ENCODE data around the gene IL22. TPM values are rescaled to one million over a fixed set of nuclear protein-coding genes. Genes with fewer than 3 reads are reported as not detected.
A peak's percentile ranks its signal among the peaks of the same experiment; 100 is the strongest.

IL22 gene
- total and polyA plus RNA-seq, 9 of the 15 experiments (the other 6 are each of a cell fraction or from before 2014, with no cell fraction given): not detected

DNA sequence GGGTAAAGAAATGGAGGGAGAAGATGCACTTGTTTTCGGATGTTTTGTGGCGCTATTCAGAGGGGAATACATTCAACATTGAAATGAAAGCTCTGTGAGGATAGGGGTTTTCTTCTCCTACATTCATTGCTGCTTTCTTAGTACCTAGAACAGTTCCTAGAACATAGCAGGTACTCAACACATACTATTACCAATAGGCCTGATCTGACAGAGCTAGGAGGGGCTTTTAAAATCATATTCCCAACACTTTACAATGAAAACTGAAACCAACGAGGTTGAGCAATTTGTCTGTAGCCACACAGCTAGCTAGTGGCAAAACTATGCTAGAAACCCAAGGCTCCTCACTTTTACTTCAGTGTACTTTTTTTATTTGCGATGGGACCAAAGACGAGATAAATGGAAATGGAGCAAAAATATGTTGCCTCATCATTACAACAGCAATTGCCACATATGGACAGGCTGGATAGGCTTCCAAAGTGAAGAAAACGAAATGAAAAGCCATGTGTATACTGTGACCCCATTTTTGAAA, 23.1 kb upstream of the IL22 start:
- Histone ChIP-seq H3K4me2 (ENCODE audit: insufficient read depth, low read length) (no peak overlapping the region), H3K27ac (ENCODE audit: extremely low read depth, low read depth, low read length) (no peak overlapping the region), H3K36me3 (ENCODE audit: control insufficient read depth, insufficient read depth, low read length) (no peaks in the 10 kb centered on the region), H3K9me1 (ENCODE audit: control insufficient read depth, insufficient read depth, low read length) (no peaks in the 10 kb centered on the region), H3K79me2 (ENCODE audit: control insufficient read depth, insufficient read depth, low read length) (no peaks in the 10 kb centered on the region), H3K4me1 (replicated peaks in 1 of 2; ENCODE audit: control insufficient read depth in 2 of 2, insufficient read depth in 2 of 2, low read length in 2 of 2) (peaks cover 0 to 6% of the 10 kb centered on the region in 2 experiments; a peak in 2 of 5 replicates), H3K27me3 (ENCODE audit: control insufficient read depth in 2 of 2, insufficient read depth in 2 of 2, low read length in 2 of 2) (peaks cover 9 to 27% of the 10 kb centered on the region in 2 experiments), H3K4me3 (no peak overlapping the region), H3K9me3 (replicated peaks; ENCODE audit: control insufficient read depth, insufficient read depth, low read depth, low read length) (no peaks in the 10 kb centered on the region), H3K9ac (ENCODE audit: insufficient read depth in 1 of 2, low read depth in 2 of 2, low read length in 2 of 2) (no peak overlapping the region), H4K20me1 (replicated peaks; ENCODE audit: control insufficient read depth, insufficient read depth, low read length) (no peaks in the 10 kb centered on the region), H2AFZ (ENCODE audit: low read depth, low read length) (no peak overlapping the region)
- DNase-seq (ENCODE audit: extremely low read depth in 1 of 4, low spot score in 3 of 4) (no peak), FAIRE-seq (no peak), ATAC-seq (no peak)
- WGBS (ENCODE audit: insufficient coverage, low coverage, missing lambda C conversion rate): 4% methylated on average over 6 of the region's 6 CpGs
- intact Hi-C loops (cut with micrococcal nuclease) (no loop called here), in situ Hi-C loops (cut with MboI) (no loop called here)
- no TSS peak for BruUV-seq (replicated peaks)
- ChIA-PET CTCF (ENCODE audit: low intra/inter-chr PET ratio) (no interaction called here), POLR2A (interaction anchor here (0.7 kb wide), 1 partner anchor 8 kb away, joined by 3 read pairs; no protein-coding TSS in a partner anchor)
- TF ChIP-seq MEF2D (tag; conservative IDR thresholded peaks at IDR 0.05; ENCODE audit: low read depth) (no peak), STAT5A (IDR thresholded peaks at IDR 0.05; ENCODE audit: borderline replicate concordance, low read length) (no peak), ZFP36 (IDR thresholded peaks at IDR 0.05; ENCODE audit: low read depth, low read length, partially characterized antibody) (peak; percentile 2), XRCC3 (IDR thresholded peaks at IDR 0.05) (no peak), MYNN (IDR thresholded peaks at IDR 0.05) (no peak), MYNN (CRISPR knock-in tag; IDR thresholded peaks at IDR 0.05) (no peak), HBP1 (CRISPR knock-in tag; IDR thresholded peaks at IDR 0.05) (no peak), SREBF1 (IDR thresholded peaks at IDR 0.05; ENCODE audit: borderline replicate concordance, low read depth, low read length) (no peak), RBM22 (IDR thresholded peaks at IDR 0.05; ENCODE audit: low read depth, low read length, poor library complexity, severe bottlenecking) (no peak), PCBP1 (IDR thresholded peaks at IDR 0.05; ENCODE audit: low read depth, low read length, poor library complexity, severe bottlenecking) (no peak), CEBPB (tag; IDR thresholded peaks at IDR 0.05) (0 out of 2 replicates have a peak, but pooled peaks have one; percentile 24), ZNF695 (CRISPR knock-in tag; IDR thresholded peaks at IDR 0.05) (no peak), CEBPG (CRISPR knock-in tag; IDR thresholded peaks at IDR 0.05) (no peak), CEBPG (tag; conservative IDR thresholded peaks at IDR 0.05 in 1 of 2, IDR thresholded peaks at IDR 0.05 in 1 of 2) (peak; percentile 22 to 28; a peak in 1 of 4 replicates), NCOA1 (IDR thresholded peaks at IDR 0.05; ENCODE audit: low read depth) (no peak), KAT2B (IDR thresholded peaks at IDR 0.05; ENCODE audit: low read depth, low read length) (no peak), XRCC5 (IDR thresholded peaks at IDR 0.05; ENCODE audit: low read depth, low read length) (no peak)
- TF ChIP-seq, protein P1, sequence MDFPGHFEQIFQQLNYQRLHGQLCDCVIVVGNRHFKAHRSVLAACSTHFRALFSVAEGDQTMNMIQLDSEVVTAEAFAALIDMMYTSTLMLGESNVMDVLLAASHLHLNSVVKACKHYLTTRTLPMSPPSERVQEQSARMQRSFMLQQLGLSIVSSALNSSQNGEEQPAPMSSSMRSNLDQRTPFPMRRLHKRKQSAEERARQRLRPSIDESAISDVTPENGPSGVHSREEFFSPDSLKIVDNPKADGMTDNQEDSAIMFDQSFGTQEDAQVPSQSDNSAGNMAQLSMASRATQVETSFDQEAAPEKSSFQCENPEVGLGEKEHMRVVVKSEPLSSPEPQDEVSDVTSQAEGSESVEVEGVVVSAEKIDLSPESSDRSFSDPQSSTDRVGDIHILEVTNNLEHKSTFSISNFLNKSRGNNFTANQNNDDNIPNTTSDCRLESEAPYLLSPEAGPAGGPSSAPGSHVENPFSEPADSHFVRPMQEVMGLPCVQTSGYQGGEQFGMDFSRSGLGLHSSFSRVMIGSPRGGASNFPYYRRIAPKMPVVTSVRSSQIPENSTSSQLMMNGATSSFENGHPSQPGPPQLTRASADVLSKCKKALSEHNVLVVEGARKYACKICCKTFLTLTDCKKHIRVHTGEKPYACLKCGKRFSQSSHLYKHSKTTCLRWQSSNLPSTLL (IDR thresholded peaks at IDR 0.05): no peak
- TF ChIP-seq, protein P2, sequence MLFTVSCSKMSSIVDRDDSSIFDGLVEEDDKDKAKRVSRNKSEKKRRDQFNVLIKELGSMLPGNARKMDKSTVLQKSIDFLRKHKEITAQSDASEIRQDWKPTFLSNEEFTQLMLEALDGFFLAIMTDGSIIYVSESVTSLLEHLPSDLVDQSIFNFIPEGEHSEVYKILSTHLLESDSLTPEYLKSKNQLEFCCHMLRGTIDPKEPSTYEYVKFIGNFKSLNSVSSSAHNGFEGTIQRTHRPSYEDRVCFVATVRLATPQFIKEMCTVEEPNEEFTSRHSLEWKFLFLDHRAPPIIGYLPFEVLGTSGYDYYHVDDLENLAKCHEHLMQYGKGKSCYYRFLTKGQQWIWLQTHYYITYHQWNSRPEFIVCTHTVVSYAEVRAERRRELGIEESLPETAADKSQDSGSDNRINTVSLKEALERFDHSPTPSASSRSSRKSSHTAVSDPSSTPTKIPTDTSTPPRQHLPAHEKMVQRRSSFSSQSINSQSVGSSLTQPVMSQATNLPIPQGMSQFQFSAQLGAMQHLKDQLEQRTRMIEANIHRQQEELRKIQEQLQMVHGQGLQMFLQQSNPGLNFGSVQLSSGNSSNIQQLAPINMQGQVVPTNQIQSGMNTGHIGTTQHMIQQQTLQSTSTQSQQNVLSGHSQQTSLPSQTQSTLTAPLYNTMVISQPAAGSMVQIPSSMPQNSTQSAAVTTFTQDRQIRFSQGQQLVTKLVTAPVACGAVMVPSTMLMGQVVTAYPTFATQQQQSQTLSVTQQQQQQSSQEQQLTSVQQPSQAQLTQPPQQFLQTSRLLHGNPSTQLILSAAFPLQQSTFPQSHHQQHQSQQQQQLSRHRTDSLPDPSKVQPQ (CRISPR knock-in tag; IDR thresholded peaks at IDR 0.05; ENCODE audit: borderline replicate concordance): no peak
